Measurements from ENCODE around the gene HES2.
"Not testable (repeated sequence)": the region's sequence is repeated elsewhere in the genome, so short reads cannot be mapped to it uniquely, and the experiment has no call there.

Gene HES2

DNA sequence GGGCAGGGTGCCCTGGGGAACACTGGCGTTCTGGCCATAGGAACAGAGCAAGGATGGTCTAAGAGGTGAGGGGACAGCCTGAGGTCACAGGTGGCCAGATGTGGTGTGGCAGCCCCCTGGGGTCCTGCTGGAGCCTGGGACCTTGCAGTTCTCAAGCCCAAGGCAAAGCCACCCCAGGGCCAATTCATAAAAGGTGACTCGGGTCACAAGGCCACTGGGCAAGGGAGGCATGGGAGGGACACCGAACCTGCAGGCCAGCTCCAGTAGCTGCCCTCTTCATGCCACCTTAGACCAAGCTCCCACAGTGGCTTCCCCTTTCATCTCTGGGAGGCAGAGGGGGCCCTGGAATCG lies 26.9 kb upstream of the HES2 start:
- Histone ChIP-seq H3K9me3 (ENCODE audit: insufficient read depth, low read length) (no peaks in the 10 kb centered on the region), H3K4me3 (ENCODE audit: insufficient read length, low read depth) (peak overlapping the region; percentile 34), H3K4me1 (ENCODE audit: insufficient read depth, insufficient read length) (peaks cover 7% of the 10 kb centered on the region), H3K36me3 (ENCODE audit: insufficient read depth, insufficient read length, low read length) (no peaks in the 10 kb centered on the region), H3K9ac (ENCODE audit: insufficient read length, low read depth) (peak overlapping the region; percentile 72), H3K27me3 (ENCODE audit: insufficient read depth, insufficient read length) (no peaks in the 10 kb centered on the region)
- TF ChIP-seq ZNF274 (IDR thresholded peaks at IDR 0.05; ENCODE audit: low read depth, low read length) (no peak), SUZ12 (IDR thresholded peaks at IDR 0.05; ENCODE audit: extremely low read depth, insufficient read depth, insufficient read length) (no peak), YY1 (IDR thresholded peaks at IDR 0.05; ENCODE audit: insufficient read depth, insufficient read length) (no peak)
- no peak for DNase-seq (ENCODE audit: low read depth, low spot score)

DNA sequence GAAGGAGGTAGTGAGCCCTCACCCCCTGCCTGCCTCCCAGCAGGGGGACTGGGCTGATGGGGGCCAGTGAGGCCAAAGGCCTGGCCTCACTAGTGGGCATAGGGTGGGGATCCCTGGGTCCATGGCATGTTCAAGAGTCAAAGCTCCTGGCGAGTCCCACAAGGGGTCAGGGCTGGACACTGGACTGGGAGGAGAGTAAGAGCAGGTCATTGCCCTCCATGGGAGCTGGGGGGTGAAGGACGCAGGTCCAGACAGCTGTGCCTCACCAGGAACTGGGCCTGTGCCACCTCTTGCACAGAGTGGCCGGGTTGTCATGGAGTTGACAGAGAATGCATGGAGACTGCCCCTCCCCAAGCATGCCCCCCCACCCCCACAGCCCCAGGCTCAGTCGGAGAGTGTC lies 26.2 kb upstream of the HES2 start:
- H3K27me3 ChIP-seq (ENCODE audit: insufficient read depth, insufficient read length); DNase-seq (ENCODE audit: low read depth, low spot score); H3K4me3 ChIP-seq (ENCODE audit: insufficient read length, low read depth); H3K9me3 ChIP-seq (ENCODE audit: insufficient read depth, low read length); H3K36me3 ChIP-seq (ENCODE audit: insufficient read depth, insufficient read length, low read length); H3K9ac ChIP-seq (ENCODE audit: insufficient read length, low read depth): not testable (repeated sequence)
- peaks cover 13% of the 10 kb centered on the region for H3K4me1 ChIP-seq (ENCODE audit: insufficient read depth, insufficient read length)

DNA sequence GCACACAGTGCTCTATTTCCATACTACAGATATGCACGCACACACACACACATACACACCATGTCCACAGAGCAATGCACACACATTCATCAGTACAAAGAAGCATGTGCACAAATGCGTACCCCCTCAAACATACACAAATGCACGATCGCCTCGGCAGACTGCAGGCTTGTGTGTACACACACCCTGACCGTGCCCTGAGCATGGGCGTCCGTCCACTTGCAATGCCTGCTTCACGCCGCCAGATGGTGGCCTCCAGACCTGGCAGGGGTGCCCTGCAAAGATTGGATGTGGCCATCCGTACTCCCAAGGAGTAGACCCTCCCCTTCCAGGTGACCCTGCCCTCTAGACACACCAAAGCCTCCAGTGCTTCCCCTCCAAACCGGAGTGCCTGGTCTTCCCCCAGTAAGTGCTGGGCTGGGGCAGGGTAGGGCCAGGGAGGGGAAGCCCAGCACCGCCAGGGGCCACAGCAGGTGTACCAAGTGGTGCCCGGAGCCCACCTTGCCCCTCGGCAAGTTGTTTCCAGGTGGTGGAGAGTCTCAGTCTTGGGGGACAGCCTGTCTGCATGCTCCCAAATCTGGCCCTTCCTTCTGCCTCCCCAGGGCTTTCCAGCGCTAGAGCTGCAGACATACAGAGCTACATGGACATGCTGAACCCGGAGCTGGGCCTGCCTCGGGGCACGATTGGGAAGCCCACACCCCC lies 25.5 kb upstream of the HES2 start:
- H3K4me3 ChIP-seq (ENCODE audit: insufficient read length, low read depth): no peak overlapping the region

DNA sequence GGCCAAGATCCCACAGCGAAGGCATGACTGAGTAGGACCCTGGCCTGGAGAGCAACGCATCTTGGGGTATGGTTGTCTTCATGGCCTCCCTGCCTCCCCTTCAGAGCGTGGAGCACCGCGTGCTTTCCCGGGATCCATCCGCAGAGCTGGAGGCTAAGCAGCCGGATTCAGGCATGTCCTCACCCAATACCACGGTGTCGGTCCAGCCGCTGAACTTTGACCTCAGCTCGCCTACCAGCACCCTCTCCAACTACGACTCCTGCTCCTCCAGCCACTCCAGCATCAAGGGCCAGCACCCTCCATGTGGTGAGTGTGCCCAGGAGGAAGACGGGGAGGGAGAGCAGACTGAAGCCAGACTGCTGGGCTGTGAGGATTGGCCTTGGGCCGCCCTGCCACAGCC lies 24.7 kb upstream of the HES2 start:
- H3K4me3 ChIP-seq (ENCODE audit: insufficient read length, low read depth): no peak overlapping the region
- peaks cover 9% of the 10 kb centered on the region for H3K27me3 ChIP-seq (ENCODE audit: insufficient read depth, insufficient read length)
- no peak overlapping the region for H3K9ac ChIP-seq (ENCODE audit: insufficient read length, low read depth)
- DNase-seq (ENCODE audit: low read depth, low spot score): no peak
- no peak for TF ChIP-seq YY1 (IDR thresholded peaks at IDR 0.05; ENCODE audit: insufficient read depth, insufficient read length)
- no peak for TF ChIP-seq SUZ12 (IDR thresholded peaks at IDR 0.05; ENCODE audit: extremely low read depth, insufficient read depth, insufficient read length)
- TF ChIP-seq ZNF274 (IDR thresholded peaks at IDR 0.05; ENCODE audit: low read depth, low read length): no peak
- no peaks in the 10 kb centered on the region for H3K9me3 ChIP-seq (ENCODE audit: insufficient read depth, low read length)
- H3K4me1 ChIP-seq (ENCODE audit: insufficient read depth, insufficient read length): peaks cover 12% of the 10 kb centered on the region
- H3K36me3 ChIP-seq (ENCODE audit: insufficient read depth, insufficient read length, low read length): no peaks in the 10 kb centered on the region

More for the DNA sequence above, 25.5 kb upstream of the HES2 start:
- peaks cover 15% of the 10 kb centered on the region for H3K4me1 ChIP-seq (ENCODE audit: insufficient read depth, insufficient read length)
- DNase-seq (ENCODE audit: low read depth, low spot score): no peak
- TF ChIP-seq SUZ12 (IDR thresholded peaks at IDR 0.05; ENCODE audit: extremely low read depth, insufficient read depth, insufficient read length) (no peak), YY1 (IDR thresholded peaks at IDR 0.05; ENCODE audit: insufficient read depth, insufficient read length) (no peak), ZNF274 (IDR thresholded peaks at IDR 0.05; ENCODE audit: low read depth, low read length) (no peak)
- H3K9me3 ChIP-seq (ENCODE audit: insufficient read depth, low read length): no peaks in the 10 kb centered on the region
- H3K36me3 ChIP-seq (ENCODE audit: insufficient read depth, insufficient read length, low read length): no peaks in the 10 kb centered on the region
- no peak overlapping the region for H3K9ac ChIP-seq (ENCODE audit: insufficient read length, low read depth)
- H3K27me3 ChIP-seq (ENCODE audit: insufficient read depth, insufficient read length): peaks cover 9% of the 10 kb centered on the region

DNA sequence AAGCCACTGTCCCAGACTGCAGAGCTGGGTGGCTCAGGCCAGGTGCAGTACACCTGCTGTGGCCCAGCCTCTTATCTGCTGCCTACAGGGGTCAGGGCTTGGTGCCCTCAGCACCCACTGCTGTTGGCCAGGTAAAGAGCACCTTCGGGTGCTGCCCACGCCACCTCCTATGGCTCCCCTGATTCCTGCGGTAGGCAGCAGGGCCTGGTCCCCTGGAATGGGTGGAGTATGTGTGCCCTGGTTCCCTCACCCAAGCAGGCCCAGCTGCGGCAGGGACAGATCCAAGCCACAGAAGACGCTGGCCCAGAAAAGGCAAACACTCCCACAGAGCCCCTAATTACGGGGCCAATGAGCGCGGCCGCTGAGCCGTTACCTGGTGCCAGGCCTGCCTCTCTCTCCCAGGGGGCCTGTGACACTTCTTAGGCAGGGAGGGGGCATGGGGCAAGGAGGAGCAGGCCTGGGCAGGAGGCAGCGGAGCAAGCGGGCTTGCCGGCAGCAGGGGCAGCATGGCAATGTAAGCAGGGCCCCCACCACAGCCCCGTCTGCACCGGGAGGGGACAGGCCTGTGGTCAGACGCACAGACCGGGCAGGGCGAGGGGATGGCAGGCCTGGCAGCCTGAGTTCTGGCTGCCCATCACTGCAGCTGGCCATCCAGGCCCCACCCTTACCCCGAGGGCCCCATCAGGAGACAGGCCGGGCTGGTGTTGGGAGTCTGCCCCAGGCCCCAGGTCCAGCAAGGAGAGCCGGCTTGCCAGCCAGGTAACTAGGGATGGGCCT lies 23.8 kb upstream of the HES2 start:
- Histone ChIP-seq H3K27me3 (ENCODE audit: insufficient read depth, insufficient read length) (peaks cover 9% of the 10 kb centered on the region), H3K36me3 (ENCODE audit: insufficient read depth, insufficient read length, low read length) (no peaks in the 10 kb centered on the region), H3K4me3 (ENCODE audit: insufficient read length, low read depth) (no peak overlapping the region), H3K9me3 (ENCODE audit: insufficient read depth, low read length) (no peaks in the 10 kb centered on the region), H3K4me1 (ENCODE audit: insufficient read depth, insufficient read length) (peaks cover 12% of the 10 kb centered on the region), H3K9ac (ENCODE audit: insufficient read length, low read depth) (no peak overlapping the region)
- TF ChIP-seq YY1 (IDR thresholded peaks at IDR 0.05; ENCODE audit: insufficient read depth, insufficient read length): no peak
- no peak for TF ChIP-seq ZNF274 (IDR thresholded peaks at IDR 0.05; ENCODE audit: low read depth, low read length)
- no peak for TF ChIP-seq SUZ12 (IDR thresholded peaks at IDR 0.05; ENCODE audit: extremely low read depth, insufficient read depth, insufficient read length)
- DNase-seq (ENCODE audit: low read depth, low spot score): no peak

DNA sequence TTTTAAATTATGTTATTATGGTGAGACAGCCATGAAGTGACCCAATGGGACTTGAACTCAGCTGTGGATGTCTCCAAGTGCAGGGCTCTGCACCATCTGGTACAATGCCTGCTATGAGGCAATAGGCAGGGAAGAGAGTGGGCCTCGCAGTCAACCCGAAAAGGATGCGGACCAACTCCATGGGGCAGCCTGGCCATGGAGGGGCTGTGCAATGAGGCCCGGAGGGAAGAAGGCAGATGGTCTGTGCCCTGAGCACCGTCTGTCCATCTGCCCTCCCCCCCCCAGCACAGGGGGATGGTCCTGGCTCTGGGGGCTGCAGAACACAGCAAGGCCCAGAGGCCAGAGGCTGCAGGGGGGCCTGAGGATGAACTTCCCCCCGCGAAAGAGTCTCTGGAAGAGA lies 21.9 kb upstream of the HES2 start:
- Histone ChIP-seq H3K4me3 (ENCODE audit: insufficient read length, low read depth) (no peak overlapping the region), H3K27me3 (ENCODE audit: insufficient read depth, insufficient read length) (peaks cover 9% of the 10 kb centered on the region), H3K4me1 (ENCODE audit: insufficient read depth, insufficient read length) (peaks cover 16% of the 10 kb centered on the region), H3K9me3 (ENCODE audit: insufficient read depth, low read length) (no peaks in the 10 kb centered on the region), H3K36me3 (ENCODE audit: insufficient read depth, insufficient read length, low read length) (no peaks in the 10 kb centered on the region), H3K9ac (ENCODE audit: insufficient read length, low read depth) (no peak overlapping the region)
- TF ChIP-seq ZNF274 (IDR thresholded peaks at IDR 0.05; ENCODE audit: low read depth, low read length): no peak
- TF ChIP-seq SUZ12 (IDR thresholded peaks at IDR 0.05; ENCODE audit: extremely low read depth, insufficient read depth, insufficient read length): no peak
- no peak for TF ChIP-seq YY1 (IDR thresholded peaks at IDR 0.05; ENCODE audit: insufficient read depth, insufficient read length)
- no peak for DNase-seq (ENCODE audit: low read depth, low spot score)

DNA sequence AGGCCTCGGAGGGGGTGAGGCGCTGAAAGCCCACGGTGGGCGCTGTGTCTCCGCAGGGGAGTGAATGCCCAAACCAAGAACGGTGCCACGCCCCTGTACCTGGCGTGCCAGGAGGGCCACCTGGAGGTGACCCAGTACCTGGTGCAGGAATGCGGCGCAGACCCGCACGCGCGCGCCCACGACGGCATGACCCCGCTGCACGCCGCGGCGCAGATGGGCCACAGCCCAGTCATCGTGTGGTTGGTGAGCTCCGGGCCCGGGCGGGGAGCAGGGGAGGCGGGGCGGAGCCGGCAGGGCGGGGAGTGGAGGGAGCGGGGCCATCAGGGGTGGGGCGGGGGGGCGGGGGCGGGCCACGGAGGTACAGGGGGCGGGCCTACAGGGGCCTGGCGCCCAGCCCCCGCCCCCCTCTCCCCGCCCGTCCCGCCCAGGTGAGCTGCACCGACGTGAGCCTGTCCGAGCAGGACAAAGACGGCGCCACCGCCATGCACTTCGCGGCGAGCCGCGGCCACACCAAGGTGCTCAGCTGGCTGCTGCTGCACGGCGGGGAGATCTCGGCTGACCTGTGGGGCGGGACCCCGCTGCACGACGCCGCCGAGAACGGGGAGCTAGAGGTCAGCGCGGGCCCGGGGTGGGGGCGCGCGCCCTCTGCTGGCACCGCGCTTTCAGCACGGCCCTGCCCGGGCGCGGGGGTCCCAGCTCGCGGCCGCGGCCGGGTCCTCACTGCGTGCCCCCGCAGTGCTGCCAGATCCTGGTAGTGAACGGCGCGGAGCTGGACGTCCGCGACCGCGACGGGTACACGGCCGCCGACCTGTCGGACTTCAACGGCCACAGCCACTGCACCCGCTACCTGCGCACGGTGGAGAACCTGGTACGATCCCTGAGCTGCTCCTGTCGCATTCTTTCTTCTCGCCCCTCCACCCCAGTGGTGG lies 20.7 kb upstream of the HES2 start:
- no peak for TF ChIP-seq SUZ12 (IDR thresholded peaks at IDR 0.05; ENCODE audit: extremely low read depth, insufficient read depth, insufficient read length)
- TF ChIP-seq ZNF274 (IDR thresholded peaks at IDR 0.05; ENCODE audit: low read depth, low read length): no peak
- TF ChIP-seq YY1 (IDR thresholded peaks at IDR 0.05; ENCODE audit: insufficient read depth, insufficient read length): no peak
- Histone ChIP-seq H3K36me3 (ENCODE audit: insufficient read depth, insufficient read length, low read length) (no peaks in the 10 kb centered on the region), H3K9ac (ENCODE audit: insufficient read length, low read depth) (peak overlapping the region; percentile 74), H3K9me3 (ENCODE audit: insufficient read depth, low read length) (no peaks in the 10 kb centered on the region), H3K27me3 (ENCODE audit: insufficient read depth, insufficient read length) (peaks cover 9% of the 10 kb centered on the region), H3K4me3 (ENCODE audit: insufficient read length, low read depth) (peak overlapping the region; percentile 43), H3K4me1 (ENCODE audit: insufficient read depth, insufficient read length) (peaks cover 14% of the 10 kb centered on the region)
- DNase-seq (ENCODE audit: low read depth, low spot score): no peak

Data from NT2/D1 (cell line).